SK-N-SH (cell line): ENCODE data around the gene MIPOL1. TPM values are rescaled to one million over a fixed set of nuclear protein-coding genes. Genes with fewer than 3 reads are reported as not detected.

Source experiments
- CTCF ChIA-PET: fragments of 300-600, 350-600 bp; formaldehyde crosslinking; extraction: SDS; loops from one replicate; lab custom pipeline; 2021; lab: Yijun Ruan, JAX
- POLR2A ChIA-PET: fragments of 350-600 bp; sonication (Branson Sonifier 250); formaldehyde crosslinking; extraction: SDS; loops from one replicate; lab custom pipeline; 2020; ENCODE audit warnings: antibody characterized with exemption, inconsistent platforms; lab: Yijun Ruan, JAX
- DNase-seq: peaks from one replicate; pipeline ENCODE4 v3.0.0; 2012
- H2AFZ ChIP-seq: fragments of 200-600 bp; sonication (generic); 2 replicates; pipeline ENCODE4 v1.8.1; 2016; ENCODE audit warnings: antibody characterized with exemption, mild to moderate bottlenecking, low read depth
- H3F3A ChIP-seq: fragments of 200-600 bp; sonication (generic); replicated peaks from 2 replicates; pipeline ENCODE3; 2016; ENCODE audit warnings: antibody characterized with exemption, mild to moderate bottlenecking; ENCODE audit not compliant: insufficient read depth
- H3K27ac ChIP-seq, 2 experiments: fragments of 200-500 bp in 1 of 2; fragments of 200-600 bp in 1 of 2; sonication (Bioruptor generic) in 1 of 2; sonication (generic), shearing (Covaris generic) in 1 of 2; 2 replicates each; pipeline versions ENCODE4 v1.5.1 to v1.6.1; 2014 to 2016; ENCODE audit warnings: low read depth in 2 of 2, inconsistent platforms in 1 of 2, low read length in 1 of 2, mild to moderate bottlenecking in 1 of 2, mixed read lengths in 1 of 2
- H3K27me3 ChIP-seq: fragments of 200-600 bp; sonication (generic), shearing (Covaris generic); 2 replicates; pipeline ENCODE4 v1.6.1; 2016; ENCODE audit warnings: mixed run types; ENCODE audit not compliant: insufficient read depth
- H3K36me3 ChIP-seq, 2 experiments: fragments of 200-500 bp in 1 of 2; fragments of 200-600 bp in 1 of 2; sonication (Bioruptor generic) in 1 of 2; sonication (generic) in 1 of 2; replicated peaks in 1 of 2; 2 replicates each; pipeline versions ENCODE3 to v1.5.1; 2014 to 2016; ENCODE audit warnings: low read length in 1 of 2, mild to moderate bottlenecking in 1 of 2; ENCODE audit not compliant: insufficient read depth in 2 of 2, control insufficient read depth in 1 of 2
- H3K4me1 ChIP-seq, 2 experiments: fragments of 200-500 bp in 1 of 2; fragments of 200-600 bp in 1 of 2; sonication (Bioruptor generic) in 1 of 2; sonication (generic), shearing (Covaris generic) in 1 of 2; 2 replicates each; pipeline versions ENCODE4 v1.5.1 to v1.6.1; 2014 to 2016; ENCODE audit warnings: low read depth in 1 of 2, low read length in 1 of 2, mixed run types in 1 of 2; ENCODE audit not compliant: insufficient read depth in 2 of 2, control insufficient read depth in 1 of 2
- H3K4me2 ChIP-seq: fragments of 200-600 bp; sonication (generic), shearing (Covaris generic); 2 replicates; pipeline ENCODE4 v1.6.1; 2017; ENCODE audit warnings: mixed run types
- H3K4me3 ChIP-seq, 2 experiments: fragments of 200-500 bp in 1 of 2; fragments of 200-600 bp in 1 of 2; sonication (Bioruptor generic) in 1 of 2; sonication (generic), shearing (Covaris generic) in 1 of 2; 2 replicates each; pipeline versions ENCODE4 v1.5.1 to v1.8.1; 2014 to 2016; ENCODE audit warnings: low read depth in 2 of 2, inconsistent platforms in 1 of 2, low read length in 1 of 2, mild to moderate bottlenecking in 1 of 2, mixed read lengths in 1 of 2, moderate library complexity in 1 of 2
- H3K79me2 ChIP-seq: fragments of 200-600 bp; sonication (generic); 2 replicates; pipeline ENCODE4 v1.8.1; 2017; ENCODE audit warnings: mild to moderate bottlenecking; ENCODE audit not compliant: insufficient read depth
- H3K9ac ChIP-seq: fragments of 200-600 bp; sonication (generic); 2 replicates; pipeline ENCODE4 v1.6.1; 2017; ENCODE audit warnings: mixed run types
- H3K9me2 ChIP-seq: fragments of 200-600 bp; sonication (generic); 2 replicates; pipeline ENCODE4 v1.6.1; 2017; ENCODE audit warnings: mixed run types
- H3K9me3 ChIP-seq: fragments of 200-600 bp; sonication (generic); 2 replicates; pipeline ENCODE4 v1.6.1; 2017; ENCODE audit warnings: mixed run types, mild to moderate bottlenecking, moderate library complexity
- H4K20me1 ChIP-seq: fragments of 200-600 bp; sonication (generic); 2 replicates; pipeline ENCODE4 v1.6.1; 2017; ENCODE audit warnings: mild to moderate bottlenecking, mixed run types; ENCODE audit not compliant: insufficient read depth
- CHD2 ChIP-seq: fragments of 150-350 bp; IDR thresholded peaks from 2 replicates; pipeline ENCODE4 v1.6.1; 2018; ENCODE audit warnings: low read length; ENCODE audit not compliant: partially characterized antibody
- ELF1 ChIP-seq: IDR thresholded peaks from 2 replicates; pipeline ENCODE4 v1.4.0; 2012
- EZH2phosphoT487 ChIP-seq: fragments of 200-600 bp; sonication (generic); IDR thresholded peaks from 2 replicates; pipeline ENCODE4 v1.6.1; 2017; ENCODE audit warnings: low read depth, mixed run types, mild to moderate bottlenecking, antibody characterized with exemption, moderate library complexity, borderline replicate concordance
- FOSL2 ChIP-seq: IDR thresholded peaks from 2 replicates; pipeline ENCODE4 v1.4.0; 2012; ENCODE audit warnings: low read depth, mild to moderate bottlenecking, moderate library complexity, borderline replicate concordance
- FOXJ3 ChIP-seq: sonication (generic); formaldehyde crosslinking; IDR thresholded peaks from 2 replicates; pipeline ENCODE4 v1.5.1; 2020; ENCODE audit warnings: mild to moderate bottlenecking, missing genetic modification reagents
- GABPA ChIP-seq: IDR thresholded peaks from 2 replicates; pipeline ENCODE4 v1.4.0; 2012; ENCODE audit warnings: low read depth, mild to moderate bottlenecking
- RFX5 ChIP-seq: IDR thresholded peaks from 2 replicates; pipeline ENCODE4 v1.6.1; 2012; ENCODE audit warnings: mild to moderate bottlenecking, improper control_type of control experiment, low read length
- SIN3A ChIP-seq: IDR thresholded peaks from 2 replicates; pipeline ENCODE4 v1.6.1; 2012; ENCODE audit warnings: low read depth, mild to moderate bottlenecking, low read length, moderate library complexity, borderline replicate concordance
- SMC3 ChIP-seq: IDR thresholded peaks from 2 replicates; pipeline ENCODE4 v1.6.1; 2012; ENCODE audit warnings: low read depth, low read length, improper control_type of control experiment
- YY1 ChIP-seq: IDR thresholded peaks from 2 replicates; pipeline ENCODE4 v1.4.0; 2012; ENCODE audit warnings: low read depth, mild to moderate bottlenecking
- WGBS: methylation state at CpG from one replicate; pipeline ENCODE4 v1.1.6; 2017; ENCODE audit warnings: low lambda C conversion rate; 5-methylcytosine and 5-hydroxymethylcytosine counted together
- polyA plus RNA-seq, 3 experiments: library from polyadenylated mRNA; depleted of rRNA; stranded (reverse); fragments of >200 nt; gene quantifications; 2 replicates each; pipeline ENCODE4 v1.2.3, GENCODE V29; 2012
- TF ChIP-seq, protein P1 (sequence below): IDR thresholded peaks from 2 replicates; pipeline ENCODE4 v1.4.0; 2012; ENCODE audit warnings: low read depth, borderline replicate concordance
- TF ChIP-seq, protein P2 (sequence below): IDR thresholded peaks from 2 replicates; pipeline ENCODE4; 2012

MIPOL1 gene
- polyA plus RNA-seq, 1 of the 3 experiments (the other 2 are of a cell fraction): 0.23 TPM

DNA sequence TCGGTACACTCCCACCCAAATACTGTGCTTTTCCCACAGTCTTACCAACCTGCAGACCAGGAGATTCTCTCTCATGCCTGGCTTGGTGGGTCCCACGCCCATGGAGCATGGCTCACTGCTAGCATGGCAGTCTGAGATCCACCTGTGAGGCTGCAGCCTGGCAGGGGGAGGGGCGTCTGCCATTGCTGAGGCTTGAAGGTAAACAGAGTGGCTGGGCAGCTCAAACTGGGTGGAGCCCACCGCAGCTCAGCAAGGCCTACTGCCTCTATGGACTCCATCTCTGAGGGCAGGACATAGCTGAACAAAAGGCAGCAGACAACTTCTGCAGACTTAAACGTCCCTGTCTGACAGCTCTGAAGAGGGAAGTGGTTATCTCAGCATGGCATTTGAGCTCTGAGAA is 304.1 kb downstream of the MIPOL1 start:
- H3K36me3 ChIP-seq: no peaks in the 10 kb centered on the region
- no peak overlapping the region for H3K4me3 ChIP-seq
- H3K27ac ChIP-seq: no peak overlapping the region
- no peaks in the 10 kb centered on the region for H3K9me3 ChIP-seq
- H3K79me2 ChIP-seq: no peaks in the 10 kb centered on the region
- no peak for DNase-seq
- no peak overlapping the region for H3K4me2 ChIP-seq
- WGBS: no CpG with 5 or more reads among the region's 5 CpGs
- TF ChIP-seq SMC3 (no peak), EZH2phosphoT487 (no peak), SIN3A (no peak), ELF1 (no peak), FOSL2 (no peak), GABPA (no peak), CHD2 (no peak), YY1 (no peak), RFX5 (no peak), FOXJ3 (no peak)
- TF ChIP-seq, protein P1, sequence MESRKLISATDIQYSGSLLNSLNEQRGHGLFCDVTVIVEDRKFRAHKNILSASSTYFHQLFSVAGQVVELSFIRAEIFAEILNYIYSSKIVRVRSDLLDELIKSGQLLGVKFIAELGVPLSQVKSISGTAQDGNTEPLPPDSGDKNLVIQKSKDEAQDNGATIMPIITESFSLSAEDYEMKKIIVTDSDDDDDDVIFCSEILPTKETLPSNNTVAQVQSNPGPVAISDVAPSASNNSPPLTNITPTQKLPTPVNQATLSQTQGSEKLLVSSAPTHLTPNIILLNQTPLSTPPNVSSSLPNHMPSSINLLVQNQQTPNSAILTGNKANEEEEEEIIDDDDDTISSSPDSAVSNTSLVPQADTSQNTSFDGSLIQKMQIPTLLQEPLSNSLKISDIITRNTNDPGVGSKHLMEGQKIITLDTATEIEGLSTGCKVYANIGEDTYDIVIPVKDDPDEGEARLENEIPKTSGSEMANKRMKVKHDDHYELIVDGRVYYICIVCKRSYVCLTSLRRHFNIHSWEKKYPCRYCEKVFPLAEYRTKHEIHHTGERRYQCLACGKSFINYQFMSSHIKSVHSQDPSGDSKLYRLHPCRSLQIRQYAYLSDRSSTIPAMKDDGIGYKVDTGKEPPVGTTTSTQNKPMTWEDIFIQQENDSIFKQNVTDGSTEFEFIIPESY: no peak
- no peaks in the 10 kb centered on the region for H3F3A ChIP-seq
- H2AFZ ChIP-seq: no peak overlapping the region
- ChIA-PET CTCF (no interaction called here), POLR2A (no interaction called here)
- no peaks in the 10 kb centered on the region for H3K9me2 ChIP-seq
- H4K20me1 ChIP-seq: no peaks in the 10 kb centered on the region
- no peak overlapping the region for H3K9ac ChIP-seq
- no peaks in the 10 kb centered on the region for H3K27me3 ChIP-seq
- H3K4me1 ChIP-seq: no peaks in the 10 kb centered on the region

DNA sequence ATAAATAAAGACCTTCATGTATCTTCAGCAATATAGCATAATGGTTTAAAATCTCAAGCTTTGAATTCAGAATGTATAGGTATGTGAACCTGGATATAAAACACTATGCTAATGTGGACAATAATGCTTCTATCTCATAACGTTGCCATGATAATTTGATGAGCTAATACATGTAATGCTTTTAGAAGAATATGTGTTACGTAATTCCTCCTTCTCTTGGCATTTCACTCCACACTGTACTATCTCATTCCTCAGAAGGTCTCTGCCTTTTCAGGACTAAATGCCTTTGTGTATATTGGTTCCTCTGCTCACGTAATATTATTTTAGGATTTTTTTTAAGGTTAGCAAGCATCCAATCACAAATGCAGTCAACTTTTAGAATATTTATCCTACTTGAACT is 310.8 kb downstream of the MIPOL1 start:
- Histone ChIP-seq H3K9me2 (no peaks in the 10 kb centered on the region), H3K9me3 (no peaks in the 10 kb centered on the region), H3K9ac (no peak overlapping the region), H3K79me2 (no peaks in the 10 kb centered on the region), H3K4me1 (no peaks in the 10 kb centered on the region), H3K36me3 (no peaks in the 10 kb centered on the region), H3K4me3 (no peak overlapping the region), H4K20me1 (no peaks in the 10 kb centered on the region), H2AFZ (no peak overlapping the region), H3F3A (no peaks in the 10 kb centered on the region), H3K27me3 (no peaks in the 10 kb centered on the region), H3K4me2 (no peak overlapping the region), H3K27ac (no peak overlapping the region)
- no peak for DNase-seq
- 6% methylated on average over 3 of the region's 3 CpGs for whole genome bisulfite sequencing
- TF ChIP-seq GABPA: no peak
- TF ChIP-seq, protein P2, sequence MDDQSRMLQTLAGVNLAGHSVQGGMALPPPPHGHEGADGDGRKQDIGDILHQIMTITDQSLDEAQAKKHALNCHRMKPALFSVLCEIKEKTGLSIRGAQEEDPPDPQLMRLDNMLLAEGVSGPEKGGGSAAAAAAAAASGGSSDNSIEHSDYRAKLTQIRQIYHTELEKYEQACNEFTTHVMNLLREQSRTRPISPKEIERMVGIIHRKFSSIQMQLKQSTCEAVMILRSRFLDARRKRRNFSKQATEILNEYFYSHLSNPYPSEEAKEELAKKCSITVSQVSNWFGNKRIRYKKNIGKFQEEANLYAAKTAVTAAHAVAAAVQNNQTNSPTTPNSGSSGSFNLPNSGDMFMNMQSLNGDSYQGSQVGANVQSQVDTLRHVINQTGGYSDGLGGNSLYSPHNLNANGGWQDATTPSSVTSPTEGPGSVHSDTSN: no peak
- no peak for TF ChIP-seq FOSL2
- TF ChIP-seq RFX5: no peak
- CTCF ChIA-PET: no interaction called here
- POLR2A ChIA-PET: no interaction called here
